GM23338 (cell line): ENCODE data around the gene UNC13A. TPM values are rescaled to one million over a fixed set of nuclear protein-coding genes. Genes with fewer than 3 reads are reported as not detected.

Experiments used
- ATAC-seq: fragments of 200-7000 bp; cut with Tn5 transposase; 3 replicates; pipeline ENCODE4 v1.9.1; 2020
- DNase-seq: peaks from one replicate; pipeline ENCODE4 v3.0.0-alpha.2; 2015; ENCODE audit warnings: low spot score
- H2AFZ ChIP-seq: fragments of 200-600 bp; sonication (generic); 2 replicates; pipeline ENCODE4 v1.8.0; 2016; ENCODE audit warnings: antibody characterized with exemption, mild to moderate bottlenecking, moderate library complexity
- H3F3A ChIP-seq: fragments of 200-600 bp; sonication (generic); replicated peaks from 2 replicates; pipeline ENCODE4 v1.8.0; 2017; ENCODE audit warnings: antibody characterized with exemption, mixed run types, low read depth
- H3K27ac ChIP-seq: fragments of 200-600 bp; sonication (generic); 2 replicates; pipeline ENCODE4 v1.6.1; 2016; ENCODE audit warnings: low read depth
- H3K27me3 ChIP-seq: fragments of 200-600 bp; sonication (generic); 2 replicates; pipeline ENCODE4 v1.8.0; 2016; ENCODE audit warnings: mild to moderate bottlenecking, mixed run types, moderate library complexity; ENCODE audit not compliant: insufficient read depth
- H3K36me3 ChIP-seq: fragments of 200-600 bp; sonication (generic); 2 replicates; pipeline ENCODE4 v1.8.0; 2016; ENCODE audit warnings: mild to moderate bottlenecking; ENCODE audit not compliant: insufficient read depth
- H3K4me1 ChIP-seq: fragments of 200-600 bp; sonication (generic); 2 replicates; pipeline ENCODE4 v1.8.0; 2016; ENCODE audit warnings: mild to moderate bottlenecking, moderate library complexity; ENCODE audit not compliant: insufficient read depth
- H3K4me2 ChIP-seq: fragments of 200-600 bp; sonication (generic); 2 replicates; pipeline ENCODE4 v1.7.1; 2017; ENCODE audit warnings: mixed run types
- H3K4me3 ChIP-seq: fragments of 200-600 bp; sonication (generic); 2 replicates; pipeline ENCODE4 v1.6.1; 2016; ENCODE audit warnings: mixed run types
- H3K79me2 ChIP-seq: fragments of 200-600 bp; sonication (generic); replicated peaks from 2 replicates; pipeline ENCODE4 v1.8.0; 2017; ENCODE audit warnings: mild to moderate bottlenecking; ENCODE audit not compliant: insufficient read depth
- H3K9me2 ChIP-seq: fragments of 200-600 bp; sonication (generic); 2 replicates; pipeline ENCODE4 v1.8.0; 2017; ENCODE audit not compliant: insufficient read depth
- H4K20me1 ChIP-seq: fragments of 200-600 bp; sonication (generic); replicated peaks from 2 replicates; pipeline ENCODE4 v1.8.0; 2017; ENCODE audit warnings: mild to moderate bottlenecking; ENCODE audit not compliant: insufficient read depth
- H3K27ac Mint-ChIP-seq: 2 replicates; pipeline ENCODE4 v1.8.0; 2020; ENCODE audit warnings: inconsistent platforms, mild to moderate bottlenecking, moderate library complexity, mixed read lengths
- H3K27me3 Mint-ChIP-seq: 3 replicates; pipeline ENCODE4 v1.8.0; 2022; ENCODE audit warnings: low read depth, mild to moderate bottlenecking, moderate library complexity, mixed read lengths, inconsistent platforms; ENCODE audit not compliant: insufficient read depth, poor library complexity
- H3K36me3 Mint-ChIP-seq: 3 replicates; pipeline ENCODE4 v1.8.0; 2021; ENCODE audit warnings: low read depth, mild to moderate bottlenecking, inconsistent platforms, moderate library complexity, mixed read lengths
- H3K4me1 Mint-ChIP-seq: 3 replicates; pipeline ENCODE4 v1.8.0; 2020; ENCODE audit warnings: mild to moderate bottlenecking, inconsistent platforms, mixed read lengths
- H3K4me3 Mint-ChIP-seq: 3 replicates; pipeline ENCODE4 v1.8.0; 2021; ENCODE audit warnings: moderate library complexity, mild to moderate bottlenecking, inconsistent platforms, mixed read lengths
- H3K9me3 Mint-ChIP-seq: 3 replicates; pipeline ENCODE4 v1.8.0; 2020; ENCODE audit warnings: moderate library complexity, mild to moderate bottlenecking, inconsistent platforms, mixed read lengths
- CTCF ChIP-seq, 2 experiments: fragments of 200-600 bp in 1 of 2; sonication (generic) in 1 of 2; conservative IDR thresholded peaks; 2 replicates each; pipeline versions ENCODE4 v1.5.1 to v1.6.1; 2016 to 2017; ENCODE audit warnings: antibody characterized with exemption in 2 of 2, low read depth in 2 of 2, mild to moderate bottlenecking in 2 of 2, moderate library complexity in 1 of 2
- EZH2 ChIP-seq: fragments of 200-600 bp; sonication (generic); IDR thresholded peaks from one replicate; pipeline ENCODE4 v1.8.0; 2017; ENCODE audit warnings: antibody characterized with exemption, mild to moderate bottlenecking, low read depth; ENCODE audit not compliant: unreplicated experiment
- EZH2phosphoT487 ChIP-seq: fragments of 200-600 bp; sonication (generic); IDR thresholded peaks from one replicate; pipeline ENCODE4 v1.8.1; 2018; ENCODE audit warnings: antibody characterized with exemption; ENCODE audit not compliant: unreplicated experiment
- JUNB ChIP-seq: IDR thresholded peaks from one replicate; pipeline ENCODE4 v1.6.1; 2016; ENCODE audit warnings: antibody characterized with exemption; ENCODE audit not compliant: unreplicated experiment
- NANOG ChIP-seq: IDR thresholded peaks from 2 replicates; pipeline ENCODE4 v1.6.1; 2016; ENCODE audit warnings: antibody characterized with exemption, borderline replicate concordance
- POLR2AphosphoS5 ChIP-seq: IDR thresholded peaks from 2 replicates; pipeline ENCODE4 v1.6.1; 2016; ENCODE audit warnings: antibody characterized with exemption, low read depth
- STAT1 ChIP-seq: IDR thresholded peaks from one replicate; pipeline ENCODE4 v1.6.1; 2016; ENCODE audit warnings: antibody characterized with exemption; ENCODE audit not compliant: unreplicated experiment
- ZNF114 ChIP-seq: fragments of 250-450 bp; sonication (Bioruptor Pico); IDR thresholded peaks from 2 replicates; pipeline ENCODE4 v1.5.0; 2020; ENCODE audit warnings: mild to moderate bottlenecking, moderate library complexity
- ZNF331 ChIP-seq: fragments of 250-450 bp; sonication (Bioruptor Pico); IDR thresholded peaks from 2 replicates; pipeline ENCODE4 v1.5.0; 2020; ENCODE audit warnings: low read depth, mild to moderate bottlenecking, moderate library complexity
- polyA plus RNA-seq: library from polyadenylated mRNA; unstranded; fragments of >200 nt; fragmentation: Nextera tagmentation; extraction: Ambion mirVana; gene quantifications from 2 replicates; pipeline ENCODE4 v1.2.1, GENCODE V29; 2016
- total RNA-seq: library from RNA; depleted of rRNA; stranded (reverse); fragments of >200 nt; shearing (Covaris generic); gene quantifications from 2 replicates; pipeline ENCODE4 v1.2.3, GENCODE V29; 2014
- TF ChIP-seq, protein P1 (sequence below): IDR thresholded peaks from 2 replicates; pipeline ENCODE4 v1.6.1; 2016; ENCODE audit warnings: antibody characterized with exemption
- TF ChIP-seq, protein P2 (sequence below): fragments of 250-450 bp; sonication (Bioruptor Pico); IDR thresholded peaks from 2 replicates; pipeline ENCODE4 v1.5.0; 2020; ENCODE audit warnings: mild to moderate bottlenecking, moderate library complexity
- TF ChIP-seq, protein P3 (sequence below): IDR thresholded peaks from one replicate; pipeline ENCODE4 v1.6.1; 2018; ENCODE audit warnings: antibody characterized with exemption; ENCODE audit not compliant: unreplicated experiment

UNC13A gene
- total and polyA plus RNA-seq, 2 experiments from 2014 or later = 9.5 to 30.4 TPM

DNA sequence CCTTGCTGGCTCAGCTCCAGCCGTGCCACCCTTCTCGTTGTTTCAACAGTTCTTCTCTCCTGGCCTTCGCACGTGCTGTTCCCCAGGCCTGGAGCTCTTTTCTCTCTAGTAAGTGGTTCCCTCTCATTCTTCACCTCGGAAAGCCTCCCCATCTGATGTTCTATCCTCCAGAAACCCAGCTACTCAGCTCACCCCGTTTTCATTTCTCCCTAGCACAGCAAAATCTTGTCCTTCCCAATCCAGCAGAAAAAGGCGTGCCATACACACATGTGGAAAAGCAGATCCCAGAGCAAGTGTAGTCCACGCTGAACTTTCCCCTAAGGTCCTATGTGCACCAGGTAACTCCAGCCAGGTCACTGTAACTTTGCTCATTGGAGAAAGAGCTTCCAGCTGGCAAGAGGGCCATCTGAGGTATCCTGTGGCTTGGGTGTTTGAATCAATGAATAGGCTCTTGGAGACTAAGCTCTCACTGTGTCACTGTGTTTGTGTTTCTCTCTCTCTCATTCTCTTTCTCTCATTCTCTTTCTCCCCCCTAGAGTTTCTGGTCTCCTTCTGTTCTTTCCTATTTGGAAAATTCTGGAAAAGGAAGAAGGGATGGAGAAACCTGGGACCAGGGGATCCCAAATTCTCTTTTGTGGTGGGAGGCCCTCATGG, 83.7 kb downstream of the UNC13A start:
- no peak overlapping the region for H3K4me2 ChIP-seq
- peaks cover 15% of the 10 kb centered on the region for H3F3A ChIP-seq
- H3K27ac ChIP-seq = no peak overlapping the region
- Mint-ChIP-seq H3K27me3 (peaks cover 34% of the 10 kb centered on the region), H3K36me3 (peaks cover 20% of the 10 kb centered on the region), H3K27ac (no peak overlapping the region), H3K9me3 (peaks cover 4% of the 10 kb centered on the region; the same call in 2 of the 3 replicates), H3K4me1 (peaks cover 20% of the 10 kb centered on the region), H3K4me3 (no peak overlapping the region)
- TF ChIP-seq ZNF331 (CRISPR knock-in tag) (no peak), ZNF114 (CRISPR knock-in tag) (no peak), JUNB (no peak), POLR2AphosphoS5 (no peak), CTCF (conservative IDR thresholded peaks at IDR 0.05; ENCODE audit: low read depth in 2 of 2) (no peak), EZH2phosphoT487 (no peak), EZH2 (no peak), NANOG (no peak), STAT1 (no peak)
- TF ChIP-seq, protein P1, sequence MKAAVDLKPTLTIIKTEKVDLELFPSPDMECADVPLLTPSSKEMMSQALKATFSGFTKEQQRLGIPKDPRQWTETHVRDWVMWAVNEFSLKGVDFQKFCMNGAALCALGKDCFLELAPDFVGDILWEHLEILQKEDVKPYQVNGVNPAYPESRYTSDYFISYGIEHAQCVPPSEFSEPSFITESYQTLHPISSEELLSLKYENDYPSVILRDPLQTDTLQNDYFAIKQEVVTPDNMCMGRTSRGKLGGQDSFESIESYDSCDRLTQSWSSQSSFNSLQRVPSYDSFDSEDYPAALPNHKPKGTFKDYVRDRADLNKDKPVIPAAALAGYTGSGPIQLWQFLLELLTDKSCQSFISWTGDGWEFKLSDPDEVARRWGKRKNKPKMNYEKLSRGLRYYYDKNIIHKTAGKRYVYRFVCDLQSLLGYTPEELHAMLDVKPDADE = no peak
- TF ChIP-seq, protein P2, sequence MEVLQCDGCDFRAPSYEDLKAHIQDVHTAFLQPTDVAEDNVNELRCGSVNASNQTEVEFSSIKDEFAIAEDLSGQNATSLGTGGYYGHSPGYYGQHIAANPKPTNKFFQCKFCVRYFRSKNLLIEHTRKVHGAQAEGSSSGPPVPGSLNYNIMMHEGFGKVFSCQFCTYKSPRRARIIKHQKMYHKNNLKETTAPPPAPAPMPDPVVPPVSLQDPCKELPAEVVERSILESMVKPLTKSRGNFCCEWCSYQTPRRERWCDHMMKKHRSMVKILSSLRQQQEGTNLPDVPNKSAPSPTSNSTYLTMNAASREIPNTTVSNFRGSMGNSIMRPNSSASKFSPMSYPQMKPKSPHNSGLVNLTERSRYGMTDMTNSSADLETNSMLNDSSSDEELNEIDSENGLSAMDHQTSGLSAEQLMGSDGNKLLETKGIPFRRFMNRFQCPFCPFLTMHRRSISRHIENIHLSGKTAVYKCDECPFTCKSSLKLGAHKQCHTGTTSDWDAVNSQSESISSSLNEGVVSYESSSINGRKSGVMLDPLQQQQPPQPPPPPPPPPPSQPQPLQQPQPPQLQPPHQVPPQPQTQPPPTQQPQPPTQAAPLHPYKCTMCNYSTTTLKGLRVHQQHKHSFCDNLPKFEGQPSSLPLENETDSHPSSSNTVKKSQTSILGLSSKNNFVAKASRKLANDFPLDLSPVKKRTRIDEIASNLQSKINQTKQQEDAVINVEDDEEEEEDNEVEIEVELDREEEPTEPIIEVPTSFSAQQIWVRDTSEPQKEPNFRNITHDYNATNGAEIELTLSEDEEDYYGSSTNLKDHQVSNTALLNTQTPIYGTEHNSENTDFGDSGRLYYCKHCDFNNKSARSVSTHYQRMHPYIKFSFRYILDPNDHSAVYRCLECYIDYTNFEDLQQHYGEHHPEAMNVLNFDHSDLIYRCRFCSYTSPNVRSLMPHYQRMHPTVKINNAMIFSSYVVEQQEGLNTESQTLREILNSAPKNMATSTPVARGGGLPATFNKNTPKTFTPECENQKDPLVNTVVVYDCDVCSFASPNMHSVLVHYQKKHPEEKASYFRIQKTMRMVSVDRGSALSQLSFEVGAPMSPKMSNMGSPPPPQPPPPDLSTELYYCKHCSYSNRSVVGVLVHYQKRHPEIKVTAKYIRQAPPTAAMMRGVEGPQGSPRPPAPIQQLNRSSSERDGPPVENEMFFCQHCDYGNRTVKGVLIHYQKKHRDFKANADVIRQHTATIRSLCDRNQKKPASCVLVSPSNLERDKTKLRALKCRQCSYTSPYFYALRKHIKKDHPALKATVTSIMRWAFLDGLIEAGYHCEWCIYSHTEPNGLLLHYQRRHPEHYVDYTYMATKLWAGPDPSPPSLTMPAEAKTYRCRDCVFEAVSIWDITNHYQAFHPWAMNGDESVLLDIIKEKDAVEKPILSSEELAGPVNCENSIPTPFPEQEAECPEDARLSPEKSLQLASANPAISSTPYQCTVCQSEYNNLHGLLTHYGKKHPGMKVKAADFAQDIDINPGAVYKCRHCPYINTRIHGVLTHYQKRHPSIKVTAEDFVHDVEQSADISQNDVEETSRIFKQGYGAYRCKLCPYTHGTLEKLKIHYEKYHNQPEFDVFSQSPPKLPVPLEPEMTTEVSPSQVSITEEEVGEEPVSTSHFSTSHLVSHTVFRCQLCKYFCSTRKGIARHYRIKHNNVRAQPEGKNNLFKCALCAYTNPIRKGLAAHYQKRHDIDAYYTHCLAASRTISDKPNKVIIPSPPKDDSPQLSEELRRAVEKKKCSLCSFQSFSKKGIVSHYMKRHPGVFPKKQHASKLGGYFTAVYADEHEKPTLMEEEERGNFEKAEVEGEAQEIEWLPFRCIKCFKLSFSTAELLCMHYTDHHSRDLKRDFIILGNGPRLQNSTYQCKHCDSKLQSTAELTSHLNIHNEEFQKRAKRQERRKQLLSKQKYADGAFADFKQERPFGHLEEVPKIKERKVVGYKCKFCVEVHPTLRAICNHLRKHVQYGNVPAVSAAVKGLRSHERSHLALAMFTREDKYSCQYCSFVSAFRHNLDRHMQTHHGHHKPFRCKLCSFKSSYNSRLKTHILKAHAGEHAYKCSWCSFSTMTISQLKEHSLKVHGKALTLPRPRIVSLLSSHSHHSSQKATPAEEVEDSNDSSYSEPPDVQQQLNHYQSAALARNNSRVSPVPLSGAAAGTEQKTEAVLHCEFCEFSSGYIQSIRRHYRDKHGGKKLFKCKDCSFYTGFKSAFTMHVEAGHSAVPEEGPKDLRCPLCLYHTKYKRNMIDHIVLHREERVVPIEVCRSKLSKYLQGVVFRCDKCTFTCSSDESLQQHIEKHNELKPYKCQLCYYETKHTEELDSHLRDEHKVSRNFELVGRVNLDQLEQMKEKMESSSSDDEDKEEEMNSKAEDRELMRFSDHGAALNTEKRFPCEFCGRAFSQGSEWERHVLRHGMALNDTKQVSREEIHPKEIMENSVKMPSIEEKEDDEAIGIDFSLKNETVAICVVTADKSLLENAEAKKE (CRISPR knock-in tag) = no peak
- TF ChIP-seq, protein P3, sequence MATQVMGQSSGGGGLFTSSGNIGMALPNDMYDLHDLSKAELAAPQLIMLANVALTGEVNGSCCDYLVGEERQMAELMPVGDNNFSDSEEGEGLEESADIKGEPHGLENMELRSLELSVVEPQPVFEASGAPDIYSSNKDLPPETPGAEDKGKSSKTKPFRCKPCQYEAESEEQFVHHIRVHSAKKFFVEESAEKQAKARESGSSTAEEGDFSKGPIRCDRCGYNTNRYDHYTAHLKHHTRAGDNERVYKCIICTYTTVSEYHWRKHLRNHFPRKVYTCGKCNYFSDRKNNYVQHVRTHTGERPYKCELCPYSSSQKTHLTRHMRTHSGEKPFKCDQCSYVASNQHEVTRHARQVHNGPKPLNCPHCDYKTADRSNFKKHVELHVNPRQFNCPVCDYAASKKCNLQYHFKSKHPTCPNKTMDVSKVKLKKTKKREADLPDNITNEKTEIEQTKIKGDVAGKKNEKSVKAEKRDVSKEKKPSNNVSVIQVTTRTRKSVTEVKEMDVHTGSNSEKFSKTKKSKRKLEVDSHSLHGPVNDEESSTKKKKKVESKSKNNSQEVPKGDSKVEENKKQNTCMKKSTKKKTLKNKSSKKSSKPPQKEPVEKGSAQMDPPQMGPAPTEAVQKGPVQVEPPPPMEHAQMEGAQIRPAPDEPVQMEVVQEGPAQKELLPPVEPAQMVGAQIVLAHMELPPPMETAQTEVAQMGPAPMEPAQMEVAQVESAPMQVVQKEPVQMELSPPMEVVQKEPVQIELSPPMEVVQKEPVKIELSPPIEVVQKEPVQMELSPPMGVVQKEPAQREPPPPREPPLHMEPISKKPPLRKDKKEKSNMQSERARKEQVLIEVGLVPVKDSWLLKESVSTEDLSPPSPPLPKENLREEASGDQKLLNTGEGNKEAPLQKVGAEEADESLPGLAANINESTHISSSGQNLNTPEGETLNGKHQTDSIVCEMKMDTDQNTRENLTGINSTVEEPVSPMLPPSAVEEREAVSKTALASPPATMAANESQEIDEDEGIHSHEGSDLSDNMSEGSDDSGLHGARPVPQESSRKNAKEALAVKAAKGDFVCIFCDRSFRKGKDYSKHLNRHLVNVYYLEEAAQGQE = no peak
- no peak for DNase-seq
- no peaks in the 10 kb centered on the region for H4K20me1 ChIP-seq
- peaks cover 6% of the 10 kb centered on the region; the same call in 1 of the 2 replicates for H3K27me3 ChIP-seq
- no peak for ATAC-seq
- no peaks in the 10 kb centered on the region; the same call in 1 of the 2 replicates for H3K36me3 ChIP-seq
- no peaks in the 10 kb centered on the region for H3K79me2 ChIP-seq
- no peak overlapping the region for H3K4me3 ChIP-seq
- peaks cover 11% of the 10 kb centered on the region; the same call in 1 of the 2 replicates for H3K4me1 ChIP-seq
- no peaks in the 10 kb centered on the region for H3K9me2 ChIP-seq
- H2AFZ ChIP-seq = no peak overlapping the region
